K562 (cell line): ENCODE results near the gene LMO7. TPM values are rescaled to one million over a fixed set of nuclear protein-coding genes. Genes with fewer than 3 reads are reported as not detected.

Experiments
- CREBBP ChIP-seq: IDR thresholded peaks from one replicate; pipeline ENCODE4 v1.6.1; 2012; ENCODE audit warnings: low read depth, mild to moderate bottlenecking, control low read depth, inconsistent platforms, low read length
- MTA3 ChIP-seq: fragments of 450-650 bp; formaldehyde crosslinking; IDR thresholded peaks from 2 replicates; pipeline ENCODE4 v1.6.1; 2017; ENCODE audit warnings: mild to moderate bottlenecking, borderline replicate concordance
- PHF8 ChIP-seq: fragments of 200-600 bp; sonication (generic); IDR thresholded peaks from 2 replicates; pipeline ENCODE4 v1.6.1; 2012; ENCODE audit warnings: mixed run types, mild to moderate bottlenecking, inconsistent platforms, low read length, moderate library complexity, borderline replicate concordance
- RBM39 ChIP-seq: fragments of 200-400 bp; formaldehyde crosslinking; optimal IDR thresholded peaks from 2 replicates; pipeline ENCODE3; 2018; ENCODE audit warnings: low read depth, low read length
- SAP30 ChIP-seq: fragments of 200-600 bp; sonication (generic); IDR thresholded peaks from 2 replicates; pipeline ENCODE4 v1.6.1; 2012; ENCODE audit warnings: borderline replicate concordance, low read depth, mild to moderate bottlenecking, moderate library complexity, low read length, control low read depth, inconsistent platforms; ENCODE audit not compliant: insufficient read depth, poor library complexity, severe bottlenecking
- XRCC5 ChIP-seq: fragments of 200-400 bp; formaldehyde crosslinking; IDR thresholded peaks from 2 replicates; pipeline ENCODE4 v1.6.1; 2017; ENCODE audit warnings: low read depth, mild to moderate bottlenecking, low read length
- ZNF12 ChIP-seq: sonication (generic); formaldehyde crosslinking; IDR thresholded peaks from 2 replicates; pipeline ENCODE4 v1.4.0; 2020; ENCODE audit warnings: mild to moderate bottlenecking, missing genetic modification reagents
- ZNF583 ChIP-seq: fragments of 250-450 bp; sonication (Bioruptor Pico); IDR thresholded peaks from 2 replicates; pipeline ENCODE4 v1.4.0; 2020
- polyA plus RNA-seq, 8 experiments: library from polyadenylated mRNA; depleted of rRNA in 4 of 8; stranded (reverse) in 5 of 8; unstranded in 3 of 8; fragments of >200 nt; fragmentation: Nextera tagmentation in 2 of 8; fragmentation: Illumina TruSeq in 1 of 8; extraction: Ambion mirVana in 2 of 8; extraction: Trizol in 1 of 8; gene quantifications; 2 replicates each; pipeline versions ENCODE4 v1.2.1 to v1.2.3, GENCODE V29; 2011 to 2014; ENCODE audit warnings: inconsistent platforms in 1 of 8, missing spikeins in 1 of 8
- total RNA-seq, 7 experiments: library from RNA; depleted of rRNA in 6 of 7; stranded (reverse); fragments of >200 nt in 6 of 7; fragmentation: Illumina TruSeq in 2 of 7; extraction: Trizol in 2 of 7; gene quantifications; 2 replicates each; pipeline versions ENCODE4 v1.2.1 to v1.2.3, GENCODE V29; 2011 to 2021; ENCODE audit warnings: low replicate concordance in 1 of 7
- TF ChIP-seq, protein P1 (sequence below): fragments of 450-650 bp; IDR thresholded peaks from 2 replicates; pipeline ENCODE4 v1.6.1; 2018; ENCODE audit not compliant: partially characterized antibody
- TF ChIP-seq, protein P2 (sequence below): fragments of 250-450 bp; sonication (Bioruptor Pico); IDR thresholded peaks from 2 replicates; pipeline ENCODE4 v1.5.0; 2021; ENCODE audit warnings: mild to moderate bottlenecking, borderline replicate concordance
- TF ChIP-seq, protein P3 (sequence below): fragments of 250-450 bp; sonication (Bioruptor Pico); IDR thresholded peaks from 2 replicates; pipeline ENCODE4 v1.5.0; 2020; ENCODE audit warnings: mild to moderate bottlenecking, borderline replicate concordance
- TF ChIP-seq, protein P4 (sequence below), 2 experiments: fragments of 250-450 bp in 1 of 2; fragments of 450-650 bp in 1 of 2; sonication (Bioruptor Pico) in 1 of 2; IDR thresholded peaks; 2 replicates each; pipeline versions ENCODE4 v1.6.1 to v1.8.0; 2016 to 2021; ENCODE audit warnings: mild to moderate bottlenecking in 2 of 2, moderate library complexity in 2 of 2, missing compliant biosample characterization in 1 of 2, missing genetic modification characterization in 1 of 2

The LMO7 gene
- total and polyA plus RNA-seq, 9 of the 15 experiments (the other 6 are each of a cell fraction or from before 2014, with no cell fraction given), result 0.42 to 4.3 (median 1.7) TPM

DNA sequence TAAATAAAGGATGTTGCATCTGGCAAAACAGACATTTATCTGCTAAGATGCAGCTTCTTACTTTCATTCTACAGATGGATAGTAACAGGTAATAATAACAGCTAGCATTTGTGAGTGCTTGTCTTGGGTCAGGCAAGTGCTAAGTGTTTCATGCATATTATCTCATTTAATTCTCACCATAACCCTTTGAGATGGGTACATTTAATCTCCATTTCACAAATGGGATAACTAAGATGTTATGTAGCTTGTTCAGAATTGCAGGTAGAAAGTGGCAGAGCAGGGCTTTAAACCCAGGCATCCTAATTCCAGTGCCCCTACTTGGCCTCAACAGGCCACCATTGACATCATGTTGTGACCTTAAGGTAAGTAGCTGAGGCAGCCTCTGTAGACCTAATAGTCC, 69.8 kb downstream of the LMO7 start (continued):
- TF ChIP-seq, protein P1, sequence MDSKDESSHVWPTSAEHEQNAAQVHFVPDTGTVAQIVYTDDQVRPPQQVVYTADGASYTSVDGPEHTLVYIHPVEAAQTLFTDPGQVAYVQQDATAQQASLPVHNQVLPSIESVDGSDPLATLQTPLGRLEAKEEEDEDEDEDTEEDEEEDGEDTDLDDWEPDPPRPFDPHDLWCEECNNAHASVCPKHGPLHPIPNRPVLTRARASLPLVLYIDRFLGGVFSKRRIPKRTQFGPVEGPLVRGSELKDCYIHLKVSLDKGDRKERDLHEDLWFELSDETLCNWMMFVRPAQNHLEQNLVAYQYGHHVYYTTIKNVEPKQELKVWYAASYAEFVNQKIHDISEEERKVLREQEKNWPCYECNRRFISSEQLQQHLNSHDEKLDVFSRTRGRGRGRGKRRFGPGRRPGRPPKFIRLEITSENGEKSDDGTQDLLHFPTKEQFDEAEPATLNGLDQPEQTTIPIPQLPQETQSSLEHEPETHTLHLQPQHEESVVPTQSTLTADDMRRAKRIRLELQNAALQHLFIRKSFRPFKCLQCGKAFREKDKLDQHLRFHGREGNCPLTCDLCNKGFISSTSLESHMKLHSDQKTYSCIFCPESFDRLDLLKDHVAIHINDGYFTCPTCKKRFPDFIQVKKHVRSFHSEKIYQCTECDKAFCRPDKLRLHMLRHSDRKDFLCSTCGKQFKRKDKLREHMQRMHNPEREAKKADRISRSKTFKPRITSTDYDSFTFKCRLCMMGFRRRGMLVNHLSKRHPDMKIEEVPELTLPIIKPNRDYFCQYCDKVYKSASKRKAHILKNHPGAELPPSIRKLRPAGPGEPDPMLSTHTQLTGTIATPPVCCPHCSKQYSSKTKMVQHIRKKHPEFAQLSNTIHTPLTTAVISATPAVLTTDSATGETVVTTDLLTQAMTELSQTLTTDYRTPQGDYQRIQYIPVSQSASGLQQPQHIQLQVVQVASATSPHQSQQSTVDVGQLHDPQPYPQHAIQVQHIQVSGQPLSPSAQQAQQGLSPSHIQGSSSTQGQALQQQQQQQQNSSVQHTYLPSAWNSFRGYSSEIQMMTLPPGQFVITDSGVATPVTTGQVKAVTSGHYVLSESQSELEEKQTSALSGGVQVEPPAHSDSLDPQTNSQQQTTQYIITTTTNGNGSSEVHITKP, result no peak
- TF ChIP-seq ZNF583 (CRISPR knock-in tag), result no peak
- TF ChIP-seq, protein P2, sequence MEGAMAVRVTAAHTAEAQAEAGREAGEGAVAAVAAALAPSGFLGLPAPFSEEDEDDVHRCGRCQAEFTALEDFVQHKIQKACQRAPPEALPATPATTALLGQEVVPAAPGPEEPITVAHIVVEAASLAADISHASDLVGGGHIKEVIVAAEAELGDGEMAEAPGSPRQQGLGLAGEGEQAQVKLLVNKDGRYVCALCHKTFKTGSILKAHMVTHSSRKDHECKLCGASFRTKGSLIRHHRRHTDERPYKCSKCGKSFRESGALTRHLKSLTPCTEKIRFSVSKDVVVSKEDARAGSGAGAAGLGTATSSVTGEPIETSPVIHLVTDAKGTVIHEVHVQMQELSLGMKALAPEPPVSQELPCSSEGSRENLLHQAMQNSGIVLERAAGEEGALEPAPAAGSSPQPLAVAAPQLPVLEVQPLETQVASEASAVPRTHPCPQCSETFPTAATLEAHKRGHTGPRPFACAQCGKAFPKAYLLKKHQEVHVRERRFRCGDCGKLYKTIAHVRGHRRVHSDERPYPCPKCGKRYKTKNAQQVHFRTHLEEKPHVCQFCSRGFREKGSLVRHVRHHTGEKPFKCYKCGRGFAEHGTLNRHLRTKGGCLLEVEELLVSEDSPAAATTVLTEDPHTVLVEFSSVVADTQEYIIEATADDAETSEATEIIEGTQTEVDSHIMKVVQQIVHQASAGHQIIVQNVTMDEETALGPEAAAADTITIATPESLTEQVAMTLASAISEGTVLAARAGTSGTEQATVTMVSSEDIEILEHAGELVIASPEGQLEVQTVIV, result no peak
- TF ChIP-seq, protein P3, sequence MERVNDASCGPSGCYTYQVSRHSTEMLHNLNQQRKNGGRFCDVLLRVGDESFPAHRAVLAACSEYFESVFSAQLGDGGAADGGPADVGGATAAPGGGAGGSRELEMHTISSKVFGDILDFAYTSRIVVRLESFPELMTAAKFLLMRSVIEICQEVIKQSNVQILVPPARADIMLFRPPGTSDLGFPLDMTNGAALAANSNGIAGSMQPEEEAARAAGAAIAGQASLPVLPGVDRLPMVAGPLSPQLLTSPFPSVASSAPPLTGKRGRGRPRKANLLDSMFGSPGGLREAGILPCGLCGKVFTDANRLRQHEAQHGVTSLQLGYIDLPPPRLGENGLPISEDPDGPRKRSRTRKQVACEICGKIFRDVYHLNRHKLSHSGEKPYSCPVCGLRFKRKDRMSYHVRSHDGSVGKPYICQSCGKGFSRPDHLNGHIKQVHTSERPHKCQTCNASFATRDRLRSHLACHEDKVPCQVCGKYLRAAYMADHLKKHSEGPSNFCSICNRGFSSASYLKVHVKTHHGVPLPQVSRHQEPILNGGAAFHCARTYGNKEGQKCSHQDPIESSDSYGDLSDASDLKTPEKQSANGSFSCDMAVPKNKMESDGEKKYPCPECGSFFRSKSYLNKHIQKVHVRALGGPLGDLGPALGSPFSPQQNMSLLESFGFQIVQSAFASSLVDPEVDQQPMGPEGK (CRISPR knock-in tag), result no peak
- no peak for TF ChIP-seq XRCC5
- TF ChIP-seq MTA3, result no peak
- TF ChIP-seq SAP30, result no peak
- TF ChIP-seq, protein P4, sequence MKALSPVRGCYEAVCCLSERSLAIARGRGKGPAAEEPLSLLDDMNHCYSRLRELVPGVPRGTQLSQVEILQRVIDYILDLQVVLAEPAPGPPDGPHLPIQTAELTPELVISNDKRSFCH (CRISPR knock-in tag; IDR thresholded peaks at IDR 0.05), result no peak
- TF ChIP-seq, protein P4 (tag; IDR thresholded peaks at IDR 0.05), result no peak
- no peak for TF ChIP-seq CREBBP
- TF ChIP-seq RBM39, result no peak
- TF ChIP-seq ZNF12 (CRISPR knock-in tag), result no peak
- no peak for TF ChIP-seq PHF8
- TF ChIP-seq, all 486 proteins: peak for 0
